PC-9 (cell line): Measurements from ENCODE around the gene CMSS1. TPM values are rescaled to one million over a fixed set of nuclear protein-coding genes. Genes with fewer than 3 reads are reported as not detected.

ENCODE experiments used
- BruUV-seq: library from RNA; stranded (reverse); fragments of 400-500 nt; replicated peaks from 2 replicates; lab custom pipeline; 2021; lab: Mats Ljungman, UMichigan
- CTCF ChIA-PET: fragments of 300-600 bp; sonication (Branson Sonifier 250); formaldehyde crosslinking; loops from one replicate; lab custom pipeline; 2022; ENCODE audit warnings: antibody characterized with exemption; lab: Charles Lee
- POLR2A ChIA-PET: fragments of 300-600 bp; sonication (Branson Sonifier 250); formaldehyde crosslinking; loops from one replicate; lab custom pipeline; 2022; ENCODE audit warnings: antibody characterized with exemption; ENCODE audit not compliant: unreplicated experiment; lab: Charles Lee
- DNase-seq, 2 experiments: peaks; one replicate each; pipeline versions ENCODE4 v3.0.0 to v3.0.0-alpha.2; 2015 to 2022; ENCODE audit warnings: mixed read lengths in 1 of 2
- H2AFZ ChIP-seq: fragments of 200-600 bp; sonication (generic); 2 replicates; pipeline ENCODE4 v1.8.1; 2017; ENCODE audit warnings: antibody characterized with exemption
- H3F3A ChIP-seq: fragments of 200-600 bp; sonication (generic); 2 replicates; pipeline ENCODE4 v1.8.1; 2017; ENCODE audit warnings: antibody characterized with exemption, mild to moderate bottlenecking, low read depth; ENCODE audit not compliant: insufficient read depth
- H3K27ac ChIP-seq: fragments of 200-600 bp; sonication (generic); 2 replicates; pipeline ENCODE4 v1.6.1; 2016; ENCODE audit warnings: mixed run types
- H3K27me3 ChIP-seq: fragments of 200-600 bp; sonication (generic); 2 replicates; pipeline ENCODE4 v1.6.1; 2016; ENCODE audit warnings: low read depth, mixed run types; ENCODE audit not compliant: insufficient read depth
- H3K36me3 ChIP-seq: fragments of 200-600 bp; sonication (generic); 2 replicates; pipeline ENCODE4 v1.6.1; 2016; ENCODE audit warnings: low read depth, mixed run types
- H3K4me1 ChIP-seq: fragments of 200-600 bp; sonication (generic); replicated peaks from 2 replicates; pipeline ENCODE4 v1.6.1; 2016; ENCODE audit warnings: mixed run types; ENCODE audit not compliant: insufficient read depth
- H3K4me2 ChIP-seq: fragments of 200-600 bp; sonication (generic); 2 replicates; pipeline ENCODE4 v1.6.1; 2017; ENCODE audit warnings: mixed run types
- H3K4me3 ChIP-seq: fragments of 200-600 bp; sonication (generic); 2 replicates; pipeline ENCODE4 v1.6.1; 2016; ENCODE audit warnings: mixed run types
- H3K79me2 ChIP-seq: fragments of 200-600 bp; sonication (generic); 2 replicates; pipeline ENCODE4 v1.6.1; 2017; ENCODE audit warnings: low read depth, mixed run types
- H3K9me2 ChIP-seq: fragments of 200-600 bp; sonication (generic); 2 replicates; pipeline ENCODE4 v1.8.1; 2017; ENCODE audit warnings: mild to moderate bottlenecking; ENCODE audit not compliant: insufficient read depth
- H3K9me3 ChIP-seq: fragments of 200-600 bp; sonication (generic); 2 replicates; pipeline ENCODE4 v1.8.1; 2016; ENCODE audit warnings: low read depth; ENCODE audit not compliant: insufficient read depth
- H4K20me1 ChIP-seq: fragments of 200-600 bp; sonication (generic); 2 replicates; pipeline ENCODE4 v1.8.1; 2017; ENCODE audit not compliant: insufficient read depth
- EZH2 ChIP-seq: fragments of 200-600 bp; sonication (generic); IDR thresholded peaks from 2 replicates; pipeline ENCODE4 v1.8.0; 2017; ENCODE audit warnings: antibody characterized with exemption, low read depth
- intact Hi-C: fragments of 100-400 bp; cut with micrococcal nuclease; formaldehyde crosslinking; loops from one replicate; pipeline ENCODE4 v1.10.0; 2022; ENCODE audit not compliant: unreplicated experiment
- total RNA-seq: library from RNA; stranded (reverse); gene quantifications from 2 replicates; pipeline ENCODE4 v1.2.3, GENCODE V29; 2021
- TF ChIP-seq, protein P1 (sequence below): fragments of 200-600 bp; sonication (generic); conservative IDR thresholded peaks from 2 replicates; pipeline ENCODE4 v1.6.1; 2017; ENCODE audit warnings: mixed run types, antibody characterized with exemption, mild to moderate bottlenecking, moderate library complexity

CMSS1 gene
- total RNA-seq, 1 experiment from 2014 or later, result 98.9 TPM

DNA sequence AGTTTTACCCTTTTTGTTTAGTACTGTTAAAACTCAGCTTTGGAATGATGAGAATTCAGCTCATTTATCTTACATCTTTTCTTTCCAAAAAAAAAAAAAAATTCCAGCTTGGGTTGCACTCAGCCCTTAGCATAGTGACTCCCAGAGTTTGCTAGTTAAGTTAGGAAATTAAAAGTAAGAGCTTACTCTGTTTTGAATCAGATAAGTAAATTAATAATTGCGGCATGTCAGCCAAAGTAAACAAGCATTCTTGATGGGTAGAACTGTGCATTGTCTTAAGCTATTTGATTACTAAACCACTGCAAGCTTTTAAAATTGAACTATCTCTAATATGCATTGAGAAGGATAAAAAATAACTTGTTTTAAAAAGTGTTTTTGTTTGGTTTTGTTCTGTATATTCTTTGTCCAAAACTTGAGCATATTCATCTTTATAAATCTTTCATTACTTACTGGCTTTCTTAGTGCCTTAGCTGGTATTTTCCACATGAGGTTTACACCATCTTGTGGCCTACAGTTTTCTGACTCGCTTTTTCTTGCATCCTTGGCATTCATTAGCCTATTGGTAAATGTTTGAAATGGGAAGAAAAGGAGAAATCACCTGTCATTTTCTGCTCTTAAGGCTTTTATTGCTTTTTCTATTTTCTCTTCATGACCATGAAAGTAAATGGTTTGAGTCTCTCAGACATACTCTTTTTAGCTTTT lies 189.1 kb downstream of the CMSS1 start:
- Histone ChIP-seq H3K79me2 (no peaks in the 10 kb centered on the region; the same call in 1 of the 2 replicates), H4K20me1 (no peaks in the 10 kb centered on the region), H3K27ac (peak overlapping the region; percentile 4), H3K4me1 (peaks cover 49% of the 10 kb centered on the region), H3K4me3 (no peak overlapping the region), H3F3A (peaks cover 33% of the 10 kb centered on the region), H2AFZ (no peak overlapping the region), H3K9me3 (no peaks in the 10 kb centered on the region), H3K9me2 (no peaks in the 10 kb centered on the region; the same call in 1 of the 2 replicates), H3K36me3 (no peaks in the 10 kb centered on the region), H3K4me2 (peak overlapping the region; percentile 21), H3K27me3 (no peaks in the 10 kb centered on the region)
- DNase-seq, result peak in 1 of 2 experiments; percentile 87
- BruUV-seq, result no TSS peak
- ChIA-PET POLR2A (interaction anchor here (0.5 to 0.8 kb wide), 3 partner anchors 8 to 258 kb away, joined by 4 to 8 read pairs (median 8); no protein-coding TSS in a partner anchor), CTCF (interaction anchor here (0.6 to 1.7 kb wide), 3 partner anchors 35 to 247 kb away, joined by 6 to 8 read pairs (median 8); no protein-coding TSS in a partner anchor)
- TF ChIP-seq EZH2, result no peak
- intact Hi-C loops, result loop anchor here (1.0 kb wide), 1 partner anchor 163 kb away; no protein-coding TSS in a partner anchor

DNA sequence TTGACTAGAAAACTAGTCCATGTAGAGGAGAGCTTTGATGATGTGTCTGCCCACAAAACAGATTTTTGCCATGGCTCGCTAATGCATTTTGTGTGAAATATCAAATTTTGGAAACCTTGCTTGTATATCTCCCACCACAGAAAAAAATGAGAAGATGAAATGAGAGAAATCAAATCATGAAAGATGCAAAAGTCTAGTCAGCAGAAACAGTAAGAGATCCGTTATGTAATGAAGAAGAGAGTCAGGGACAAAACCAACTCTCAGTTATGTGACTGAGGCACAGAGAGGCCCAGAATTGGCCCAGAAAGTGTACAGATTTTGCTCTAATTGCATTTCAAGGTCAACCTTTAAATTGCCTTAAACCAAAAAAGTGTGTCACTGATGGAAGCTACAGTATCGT lies 189.7 kb downstream of the CMSS1 start:
- Histone ChIP-seq H2AFZ (no peak overlapping the region), H3K9me2 (no peaks in the 10 kb centered on the region; the same call in 1 of the 2 replicates), H3K27me3 (no peaks in the 10 kb centered on the region), H3K4me2 (no peak overlapping the region), H4K20me1 (no peaks in the 10 kb centered on the region), H3K27ac (no peak overlapping the region), H3K4me1 (peaks cover 43% of the 10 kb centered on the region), H3K4me3 (no peak overlapping the region), H3F3A (peaks cover 27% of the 10 kb centered on the region), H3K36me3 (no peaks in the 10 kb centered on the region), H3K79me2 (no peaks in the 10 kb centered on the region; the same call in 1 of the 2 replicates), H3K9me3 (no peaks in the 10 kb centered on the region)
- no TSS peak for BruUV-seq
- intact Hi-C loops, result loop anchor here (1.0 kb wide), 1 partner anchor 164 kb away; no protein-coding TSS in a partner anchor
- POLR2A ChIA-PET, result interaction anchor here (0.8 kb wide), 1 partner anchor 9 kb away, joined by 8 read pairs; no protein-coding TSS in a partner anchor
- no peak for TF ChIP-seq EZH2
- TF ChIP-seq, protein P1, sequence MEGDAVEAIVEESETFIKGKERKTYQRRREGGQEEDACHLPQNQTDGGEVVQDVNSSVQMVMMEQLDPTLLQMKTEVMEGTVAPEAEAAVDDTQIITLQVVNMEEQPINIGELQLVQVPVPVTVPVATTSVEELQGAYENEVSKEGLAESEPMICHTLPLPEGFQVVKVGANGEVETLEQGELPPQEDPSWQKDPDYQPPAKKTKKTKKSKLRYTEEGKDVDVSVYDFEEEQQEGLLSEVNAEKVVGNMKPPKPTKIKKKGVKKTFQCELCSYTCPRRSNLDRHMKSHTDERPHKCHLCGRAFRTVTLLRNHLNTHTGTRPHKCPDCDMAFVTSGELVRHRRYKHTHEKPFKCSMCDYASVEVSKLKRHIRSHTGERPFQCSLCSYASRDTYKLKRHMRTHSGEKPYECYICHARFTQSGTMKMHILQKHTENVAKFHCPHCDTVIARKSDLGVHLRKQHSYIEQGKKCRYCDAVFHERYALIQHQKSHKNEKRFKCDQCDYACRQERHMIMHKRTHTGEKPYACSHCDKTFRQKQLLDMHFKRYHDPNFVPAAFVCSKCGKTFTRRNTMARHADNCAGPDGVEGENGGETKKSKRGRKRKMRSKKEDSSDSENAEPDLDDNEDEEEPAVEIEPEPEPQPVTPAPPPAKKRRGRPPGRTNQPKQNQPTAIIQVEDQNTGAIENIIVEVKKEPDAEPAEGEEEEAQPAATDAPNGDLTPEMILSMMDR, result no peak
- no peak for DNase-seq
- CTCF ChIA-PET, result interaction anchor here (1.7 kb wide), 1 partner anchor 35 kb away, joined by 8 read pairs; no protein-coding TSS in a partner anchor

DNA sequence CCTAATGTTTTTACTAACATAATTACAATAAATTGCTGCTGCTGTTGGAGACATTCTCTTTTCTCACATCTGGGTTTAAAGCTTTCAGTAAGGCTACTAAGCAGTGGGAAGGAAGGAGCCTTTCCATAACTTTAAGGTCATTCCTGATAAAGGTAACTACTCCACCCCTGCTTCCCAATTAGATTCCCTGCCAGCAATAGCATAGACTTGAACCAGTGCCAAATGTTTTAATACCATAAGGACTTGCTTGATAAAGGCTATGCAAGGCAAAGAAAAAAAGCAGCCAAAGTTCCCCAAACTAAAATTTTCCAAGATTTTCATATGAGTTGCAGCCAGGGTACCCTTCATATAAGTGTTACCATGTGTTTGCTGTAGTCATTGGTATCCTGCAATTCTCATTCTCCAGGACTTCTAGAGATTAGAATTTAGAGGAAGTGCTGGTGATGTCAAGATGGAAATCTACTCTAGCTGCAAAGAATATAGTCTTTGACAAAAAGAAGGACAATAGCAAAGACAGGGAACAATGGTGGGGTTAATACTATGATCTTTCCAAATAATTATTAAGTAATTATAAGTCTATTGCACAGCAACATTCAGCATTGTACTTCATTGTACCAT lies 190.5 kb downstream of the CMSS1 start:
- POLR2A ChIA-PET, result no interaction called here
- H3K27ac ChIP-seq, result no peak overlapping the region

More for the DNA sequence above, 190.5 kb downstream of the CMSS1 start:
- Histone ChIP-seq H3K9me2 (no peaks in the 10 kb centered on the region; the same call in 1 of the 2 replicates), H4K20me1 (no peaks in the 10 kb centered on the region), H3K4me1 (peaks cover 34% of the 10 kb centered on the region), H3K9me3 (no peaks in the 10 kb centered on the region), H3K36me3 (no peaks in the 10 kb centered on the region), H3K4me2 (no peak overlapping the region), H2AFZ (no peak overlapping the region), H3K27me3 (no peaks in the 10 kb centered on the region), H3F3A (peaks cover 20% of the 10 kb centered on the region), H3K4me3 (no peak overlapping the region), H3K79me2 (no peaks in the 10 kb centered on the region; the same call in 1 of the 2 replicates)
- no peak for DNase-seq
- TF ChIP-seq, protein P1, result no peak
- TF ChIP-seq EZH2, result no peak
- no TSS peak for BruUV-seq
- intact Hi-C loops, result no loop called here
- CTCF ChIA-PET, result interaction anchor here (1.7 kb wide), 1 partner anchor 34 kb away, joined by 8 read pairs; no protein-coding TSS in a partner anchor
